ENCODE data around the gene ICA1L. TPM values are rescaled to one million over a fixed set of nuclear protein-coding genes. Genes with fewer than 3 reads are reported as not detected.

The ICA1L gene
- total and polyA plus RNA-seq, 5 donors from 2014 or later = 0.74 to 1.9 (median 0.91) TPM

DNA sequence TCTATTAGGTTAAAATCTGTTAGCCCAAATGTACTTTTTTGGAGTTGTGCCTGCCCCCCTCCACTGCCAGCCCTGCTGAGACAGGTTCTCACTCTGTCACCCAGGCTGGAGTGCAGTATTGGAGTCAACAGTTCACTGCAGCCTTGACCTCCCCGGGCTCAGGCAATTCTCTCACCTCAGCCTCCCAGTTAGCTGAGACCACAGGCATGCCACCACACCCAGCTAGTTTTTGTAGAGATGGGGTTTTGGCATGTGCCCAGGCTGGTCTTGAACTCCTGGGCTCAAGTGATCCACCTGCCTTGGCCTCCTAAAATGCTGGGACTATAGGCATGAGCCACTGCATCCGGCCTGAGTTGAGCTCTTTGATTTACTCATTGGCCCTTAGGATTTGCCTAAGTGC, 110.7 kb downstream of the ICA1L start:
- Mint-ChIP-seq H3K4me1 (peaks cover 0 to 40% (median 2%) of the 10 kb centered on the region in 4 donors), H3K36me3 (peaks cover 58% of the 10 kb centered on the region), H3K27me3 (no peaks in the 10 kb centered on the region), H3K9me3 (no peaks in the 10 kb centered on the region), H3K4me3 (no peak overlapping the region), H3K27ac (peak overlapping the region in 2 of 3 donors; percentile 50 to 81)
- no peak for DNase-seq
- Histone ChIP-seq H3K27ac (ENCODE audit: insufficient read depth, low read length, poor library complexity, severe bottlenecking) (no peak overlapping the region), H3K9me3 (ENCODE audit: control insufficient read depth in 2 of 2, low read length in 2 of 2) (no peaks in the 10 kb centered on the region), H3K27me3 (ENCODE audit: control insufficient read depth, insufficient read depth, low read length) (no peaks in the 10 kb centered on the region), H3K4me3 (ENCODE audit: low read depth, low read length) (no peak overlapping the region), H3K4me1 (ENCODE audit: control insufficient read depth, insufficient read depth, low read length, poor library complexity, severe bottlenecking) (no peaks in the 10 kb centered on the region), H3K36me3 (ENCODE audit: control insufficient read depth, insufficient read depth, low read length) (peaks cover 28% of the 10 kb centered on the region)
- ATAC-seq (ENCODE audit: low read depth in 2 of 2) = no peak

DNA sequence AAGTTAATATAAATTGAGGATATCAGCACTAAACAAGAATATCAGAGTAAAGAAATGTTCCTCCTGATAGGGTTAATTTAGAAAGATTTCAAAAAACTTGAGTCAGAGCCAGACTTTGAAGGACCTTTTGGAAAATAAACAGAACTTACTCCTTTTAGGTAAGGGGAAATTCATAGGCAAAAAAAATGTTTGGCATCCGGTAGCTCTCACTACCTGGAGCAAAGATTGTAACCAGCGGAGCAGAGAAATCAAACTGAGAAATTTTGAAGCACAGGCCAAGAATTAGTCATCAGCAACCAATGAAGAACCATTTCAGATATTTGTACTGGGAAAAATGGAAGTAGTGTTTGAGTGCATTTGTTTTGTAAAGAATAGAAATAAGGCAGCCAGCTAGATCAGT, 113.0 kb downstream of the ICA1L start:
- H3K36me3 Mint-ChIP-seq = peaks cover 57% of the 10 kb centered on the region
- DNase-seq (no peak), ATAC-seq (ENCODE audit: low read depth in 2 of 2) (no peak)
- H3K4me1 Mint-ChIP-seq = peaks cover 0 to 41% (median 4%) of the 10 kb centered on the region in 4 donors
- H3K27ac Mint-ChIP-seq = peak overlapping the region in 2 of 3 donors; percentile 14 to 42
- no peaks in the 10 kb centered on the region for H3K9me3 ChIP-seq (ENCODE audit: control insufficient read depth in 2 of 2, low read length in 2 of 2)
- no peaks in the 10 kb centered on the region for H3K27me3 Mint-ChIP-seq
- H3K9me3 Mint-ChIP-seq = no peaks in the 10 kb centered on the region
- no peak overlapping the region for H3K4me3 Mint-ChIP-seq
- H3K36me3 ChIP-seq (ENCODE audit: control insufficient read depth, insufficient read depth, low read length) = peaks cover 23% of the 10 kb centered on the region
- no peaks in the 10 kb centered on the region for H3K27me3 ChIP-seq (ENCODE audit: control insufficient read depth, insufficient read depth, low read length)
- no peak overlapping the region for H3K4me3 ChIP-seq (ENCODE audit: low read depth, low read length)
- no peak overlapping the region for H3K27ac ChIP-seq (ENCODE audit: insufficient read depth, low read length, poor library complexity, severe bottlenecking)
- no peaks in the 10 kb centered on the region for H3K4me1 ChIP-seq (ENCODE audit: control insufficient read depth, insufficient read depth, low read length, poor library complexity, severe bottlenecking)

GRCh38 chr2:202758128-202758527, 113.4 kb downstream of the ICA1L start:
- Histone ChIP-seq H3K27me3 (ENCODE audit: control insufficient read depth, insufficient read depth, low read length) (no peaks in the 10 kb centered on the region), H3K4me1 (ENCODE audit: control insufficient read depth, insufficient read depth, low read length, poor library complexity, severe bottlenecking) (no peaks in the 10 kb centered on the region), H3K4me3 (ENCODE audit: low read depth, low read length) (no peak overlapping the region), H3K36me3 (ENCODE audit: control insufficient read depth, insufficient read depth, low read length) (peaks cover 23% of the 10 kb centered on the region), H3K27ac (ENCODE audit: insufficient read depth, low read length, poor library complexity, severe bottlenecking) (no peak overlapping the region), H3K9me3 (ENCODE audit: control insufficient read depth in 2 of 2, low read length in 2 of 2) (no peaks in the 10 kb centered on the region)
- H3K9me3 Mint-ChIP-seq = peaks cover 0 to 3% (median 0%) of the 10 kb centered on the region in 7 donors
- H3K27ac Mint-ChIP-seq = no peak overlapping the region
- no peak overlapping the region for H3K4me3 Mint-ChIP-seq
- peaks cover 0 to 41% (median 8%) of the 10 kb centered on the region in 4 donors for H3K4me1 Mint-ChIP-seq
- H3K36me3 Mint-ChIP-seq = peaks cover 61% of the 10 kb centered on the region
- DNase-seq (no peak), ATAC-seq (ENCODE audit: low read depth in 2 of 2) (no peak)
- H3K27me3 Mint-ChIP-seq = no peaks in the 10 kb centered on the region

- no peak for DNase-seq
Measured at GRCh38 chr2:202757339-202757738, 114.2 kb downstream of the ICA1L start.

DNA sequence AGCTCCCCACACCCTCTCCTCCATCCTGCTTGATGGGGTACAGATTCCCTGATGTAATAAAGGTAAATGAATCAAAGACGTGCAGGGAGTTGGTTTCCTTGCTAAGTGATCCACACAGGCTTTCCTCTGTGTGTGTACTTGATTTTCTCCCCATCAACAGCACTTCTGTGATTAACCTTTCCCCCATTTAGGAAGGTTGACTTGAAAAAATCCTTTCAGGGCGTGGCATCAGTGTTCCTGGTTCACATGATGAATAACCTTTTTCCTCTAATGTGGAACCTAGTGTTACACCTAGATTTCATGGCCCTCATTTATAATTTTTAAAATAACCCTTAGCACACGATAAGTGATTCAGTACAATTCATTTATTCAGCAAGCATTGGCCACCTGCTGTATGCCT, 115.0 kb downstream of the ICA1L start:
- Histone ChIP-seq H3K9me3 (ENCODE audit: control insufficient read depth in 2 of 2, low read length in 2 of 2) (no peaks in the 10 kb centered on the region), H3K4me3 (ENCODE audit: low read depth, low read length) (no peak overlapping the region), H3K27me3 (ENCODE audit: control insufficient read depth, insufficient read depth, low read length) (no peaks in the 10 kb centered on the region), H3K36me3 (ENCODE audit: control insufficient read depth, insufficient read depth, low read length) (peaks cover 23% of the 10 kb centered on the region), H3K27ac (ENCODE audit: insufficient read depth, low read length, poor library complexity, severe bottlenecking) (no peak overlapping the region), H3K4me1 (ENCODE audit: control insufficient read depth, insufficient read depth, low read length, poor library complexity, severe bottlenecking) (no peaks in the 10 kb centered on the region)
- Mint-ChIP-seq H3K4me1 (peaks cover 0 to 40% (median 10%) of the 10 kb centered on the region in 4 donors), H3K27ac (no peak overlapping the region), H3K4me3 (no peak overlapping the region), H3K9me3 (peaks cover 0 to 6% (median 0%) of the 10 kb centered on the region in 7 donors), H3K27me3 (no peaks in the 10 kb centered on the region), H3K36me3 (peaks cover 59% of the 10 kb centered on the region)
- no peak for ATAC-seq (ENCODE audit: low read depth in 2 of 2)
- DNase-seq = no peak

More at GRCh38 chr2:202757339-202757738, 114.2 kb downstream of the ICA1L start:
- Histone ChIP-seq H3K4me1 (ENCODE audit: control insufficient read depth, insufficient read depth, low read length, poor library complexity, severe bottlenecking) (no peaks in the 10 kb centered on the region), H3K27me3 (ENCODE audit: control insufficient read depth, insufficient read depth, low read length) (no peaks in the 10 kb centered on the region), H3K27ac (ENCODE audit: insufficient read depth, low read length, poor library complexity, severe bottlenecking) (no peak overlapping the region), H3K4me3 (ENCODE audit: low read depth, low read length) (no peak overlapping the region), H3K9me3 (ENCODE audit: control insufficient read depth in 2 of 2, low read length in 2 of 2) (no peaks in the 10 kb centered on the region), H3K36me3 (ENCODE audit: control insufficient read depth, insufficient read depth, low read length) (peaks cover 23% of the 10 kb centered on the region)
- no peak for ATAC-seq (ENCODE audit: low read depth in 2 of 2)
- peaks cover 0 to 6% (median 0%) of the 10 kb centered on the region in 7 donors for H3K9me3 Mint-ChIP-seq
- no peaks in the 10 kb centered on the region for H3K27me3 Mint-ChIP-seq
- H3K36me3 Mint-ChIP-seq = peaks cover 59% of the 10 kb centered on the region
- H3K27ac Mint-ChIP-seq = no peak overlapping the region
- H3K4me1 Mint-ChIP-seq = peaks cover 0 to 39% (median 11%) of the 10 kb centered on the region in 4 donors
- no peak overlapping the region for H3K4me3 Mint-ChIP-seq

DNA sequence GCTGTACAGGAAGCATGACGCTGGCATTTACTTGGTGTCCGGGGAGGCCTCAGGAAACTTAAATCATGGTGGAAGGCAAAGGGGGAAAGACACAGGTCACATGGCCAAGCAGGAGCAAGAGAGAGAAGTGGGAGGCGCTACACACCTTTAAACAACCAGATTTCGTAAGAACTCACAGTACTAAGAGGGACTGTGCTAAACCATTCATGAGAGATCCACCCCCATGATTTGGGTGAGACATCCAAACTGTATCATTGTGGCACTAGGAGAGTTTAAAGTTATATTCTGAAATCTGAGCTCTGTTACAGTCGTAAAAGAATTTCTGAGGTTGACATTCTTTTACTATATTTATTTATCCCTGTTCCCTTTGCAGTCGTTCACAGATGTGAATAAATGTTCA, 116.6 kb downstream of the ICA1L start:
- Mint-ChIP-seq H3K27ac (peak overlapping the region in 1 of 3 donors; percentile 20), H3K4me3 (no peak overlapping the region), H3K27me3 (no peaks in the 10 kb centered on the region), H3K9me3 (peaks cover 0 to 6% (median 0%) of the 10 kb centered on the region in 7 donors), H3K36me3 (peaks cover 53% of the 10 kb centered on the region), H3K4me1 (peaks cover 7 to 38% (median 14%) of the 10 kb centered on the region in 4 donors)
- H3K4me3 ChIP-seq (ENCODE audit: low read depth, low read length) = no peak overlapping the region
- no peaks in the 10 kb centered on the region for H3K27me3 ChIP-seq (ENCODE audit: control insufficient read depth, insufficient read depth, low read length)
- peaks cover 23% of the 10 kb centered on the region for H3K36me3 ChIP-seq (ENCODE audit: control insufficient read depth, insufficient read depth, low read length)
- no peaks in the 10 kb centered on the region for H3K9me3 ChIP-seq (ENCODE audit: control insufficient read depth in 2 of 2, low read length in 2 of 2)
- no peak for DNase-seq
- no peak for ATAC-seq (ENCODE audit: low read depth in 2 of 2)
- H3K4me1 ChIP-seq (ENCODE audit: control insufficient read depth, insufficient read depth, low read length, poor library complexity, severe bottlenecking) = no peaks in the 10 kb centered on the region
- H3K27ac ChIP-seq (ENCODE audit: insufficient read depth, low read length, poor library complexity, severe bottlenecking) = no peak overlapping the region

DNA sequence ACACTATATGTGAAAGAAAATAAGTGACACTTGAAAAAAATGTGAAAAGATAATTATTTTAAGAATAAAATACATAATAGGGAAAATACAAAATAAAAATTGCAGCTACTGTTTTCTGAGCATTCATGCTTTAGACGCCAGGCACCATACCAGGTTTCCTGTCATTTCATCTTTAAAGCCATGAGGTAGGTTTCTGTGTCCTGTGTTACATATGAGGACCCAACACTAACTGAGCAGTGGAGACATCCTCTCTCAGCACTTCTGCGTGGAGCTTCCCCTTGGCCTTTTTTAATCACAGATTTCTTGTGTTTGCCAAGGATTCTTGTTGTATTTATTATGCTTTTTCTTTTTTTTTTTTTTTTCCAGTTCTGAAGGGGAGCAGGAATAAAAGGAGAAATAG, 119.5 kb downstream of the ICA1L start:
- H3K9me3 ChIP-seq (ENCODE audit: control insufficient read depth in 2 of 2, low read length in 2 of 2) = no peaks in the 10 kb centered on the region
- no peaks in the 10 kb centered on the region for H3K4me1 ChIP-seq (ENCODE audit: control insufficient read depth, insufficient read depth, low read length, poor library complexity, severe bottlenecking)
- no peaks in the 10 kb centered on the region for H3K27me3 Mint-ChIP-seq
- DNase-seq (peak in 1 of 3 donors; percentile 22), ATAC-seq (ENCODE audit: low read depth in 2 of 2) (no peak)
- H3K36me3 Mint-ChIP-seq = peaks cover 31% of the 10 kb centered on the region
- H3K27me3 ChIP-seq (ENCODE audit: control insufficient read depth, insufficient read depth, low read length) = no peaks in the 10 kb centered on the region
- peaks cover 7% of the 10 kb centered on the region for H3K36me3 ChIP-seq (ENCODE audit: control insufficient read depth, insufficient read depth, low read length)
- peaks cover 0 to 6% (median 0%) of the 10 kb centered on the region in 7 donors for H3K9me3 Mint-ChIP-seq
- no peak overlapping the region for H3K4me3 Mint-ChIP-seq
- no peak overlapping the region for H3K27ac ChIP-seq (ENCODE audit: insufficient read depth, low read length, poor library complexity, severe bottlenecking)
- peaks cover 13 to 52% (median 18%) of the 10 kb centered on the region in 4 donors for H3K4me1 Mint-ChIP-seq
- no peak overlapping the region for H3K4me3 ChIP-seq (ENCODE audit: low read depth, low read length)
- peak overlapping the region in 2 of 3 donors; percentile 30 to 55 for H3K27ac Mint-ChIP-seq

DNA sequence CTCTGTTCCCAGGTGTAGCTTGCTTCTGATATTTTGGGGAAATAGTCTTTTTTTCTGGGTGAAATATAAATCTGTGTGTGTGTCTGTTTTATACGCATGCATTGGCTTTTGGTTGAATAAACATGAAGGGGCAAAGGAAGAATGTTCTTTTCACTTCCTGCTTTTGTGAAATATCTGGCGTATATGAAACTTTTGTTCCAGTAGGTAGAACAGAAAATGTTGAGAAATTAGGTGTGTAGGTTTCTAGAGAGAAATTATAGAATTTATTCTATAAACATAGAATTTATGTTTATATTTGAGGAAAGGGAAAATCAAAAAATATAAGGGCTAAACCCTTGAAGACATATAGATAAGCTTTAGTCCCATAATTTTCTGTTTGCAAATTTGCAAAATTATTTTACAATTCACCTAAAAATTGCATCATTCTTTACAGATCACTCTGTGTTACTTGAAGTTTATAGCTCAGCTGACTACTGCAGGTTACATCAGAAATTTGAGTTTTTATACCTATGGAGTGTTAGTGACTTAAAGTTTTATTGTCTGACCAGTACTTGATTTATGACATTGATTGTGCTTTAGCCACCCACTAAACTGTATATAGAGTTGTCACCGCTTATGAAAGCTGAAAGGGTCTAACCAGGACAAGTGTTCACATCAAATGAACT, 120.7 kb downstream of the ICA1L start:
- ATAC-seq (ENCODE audit: low read depth in 2 of 2) = no peak
- H3K4me3 ChIP-seq (ENCODE audit: low read depth, low read length) = no peak overlapping the region
- Mint-ChIP-seq H3K27me3 (no peaks in the 10 kb centered on the region), H3K27ac (peak overlapping the region in 2 of 3 donors; percentile 61 to 67), H3K9me3 (peaks cover 0 to 10% (median 2%) of the 10 kb centered on the region in 7 donors), H3K4me1 (peaks cover 13 to 58% (median 23%) of the 10 kb centered on the region in 4 donors), H3K36me3 (peaks cover 21% of the 10 kb centered on the region), H3K4me3 (peak overlapping the region in 3 of 4 donors; percentile 6 to 57 (median 7))
- DNase-seq = no peak
- H3K4me1 ChIP-seq (ENCODE audit: control insufficient read depth, insufficient read depth, low read length, poor library complexity, severe bottlenecking) = no peaks in the 10 kb centered on the region
- no peaks in the 10 kb centered on the region for H3K36me3 ChIP-seq (ENCODE audit: control insufficient read depth, insufficient read depth, low read length)
- H3K27me3 ChIP-seq (ENCODE audit: control insufficient read depth, insufficient read depth, low read length) = no peaks in the 10 kb centered on the region
- H3K27ac ChIP-seq (ENCODE audit: insufficient read depth, low read length, poor library complexity, severe bottlenecking) = no peak overlapping the region
- H3K9me3 ChIP-seq (ENCODE audit: control insufficient read depth in 2 of 2, low read length in 2 of 2) = no peaks in the 10 kb centered on the region
